K562 (cell line): ENCODE measurements around the gene MMP10. TPM values are rescaled to one million over a fixed set of nuclear protein-coding genes. Genes with fewer than 3 reads are reported as not detected.

Source experiments
- ATAC-seq: fragments of 200-7000 bp; cut with Tn5 transposase; 3 replicates; pipeline ENCODE4 v1.9.1; 2020; ENCODE audit warnings: moderate library complexity
- BruUV-seq: library from RNA; stranded (reverse); fragments of 400-500 nt; replicated peaks from 2 replicates; lab custom pipeline; 2021; lab: Mats Ljungman, UMichigan
- CTCF ChIA-PET: fragments of 300-600 bp; formaldehyde crosslinking; extraction: SDS; loops from one replicate; lab custom pipeline; 2021; ENCODE audit warnings: low intra/inter-chr PET ratio; lab: Yijun Ruan, JAX
- POLR2A ChIA-PET: fragments of 300-600, 350-650 bp; sonication (Branson Sonifier 250); formaldehyde crosslinking; extraction: SDS; loops from one replicate; lab custom pipeline; 2021; ENCODE audit warnings: antibody characterized with exemption, inconsistent platforms; lab: Yijun Ruan, JAX
- DNase-seq, 4 experiments: peaks; one replicate each; pipeline versions ENCODE4 v3.0.0 to v3.0.0-alpha.2; 2011 to 2018; ENCODE audit warnings: low spot score in 3 of 4, mixed read lengths in 3 of 4; ENCODE audit errors: extremely low read depth in 1 of 4
- FAIRE-seq: peaks from 2 replicates; lab custom pipeline; 2011; peaks lifted over from hg19 to GRCh38; lab: Jason Lieb, UNC
- H2AFZ ChIP-seq: 2 replicates; pipeline ENCODE4 v1.6.0; 2011; ENCODE audit warnings: low read depth, low read length, control low read depth, inconsistent platforms
- H3K27ac ChIP-seq: fragments of 200-600 bp; 3 replicates; pipeline ENCODE4 v1.8.0; 2011; ENCODE audit warnings: low read depth, mild to moderate bottlenecking, control low read depth, inconsistent platforms, low read length, moderate library complexity, mixed read lengths; ENCODE audit errors: extremely low read depth
- H3K27me3 ChIP-seq, 2 experiments: fragments of 300-600 bp in 1 of 2; 2 replicates in 1 of 2; 3 replicates in 1 of 2; pipeline versions ENCODE4 v1.6.0 to v1.8.0; 2011; ENCODE audit warnings: inconsistent platforms in 2 of 2, low read length in 2 of 2, mild to moderate bottlenecking in 1 of 2, mixed read lengths in 1 of 2, moderate library complexity in 1 of 2; ENCODE audit not compliant: control insufficient read depth in 2 of 2, insufficient read depth in 2 of 2
- H3K36me3 ChIP-seq: fragments of 300-600 bp; 3 replicates; pipeline ENCODE4 v1.8.0; 2011; ENCODE audit warnings: mild to moderate bottlenecking, low read length, inconsistent platforms; ENCODE audit not compliant: control insufficient read depth, insufficient read depth
- H3K4me1 ChIP-seq, 2 experiments: fragments of 200-600 bp in 1 of 2; replicated peaks in 1 of 2; 2 replicates in 1 of 2; 3 replicates in 1 of 2; pipeline versions ENCODE4 v1.5.1 to v1.8.0; 2011; ENCODE audit warnings: inconsistent platforms in 2 of 2, low read length in 2 of 2, mild to moderate bottlenecking in 1 of 2, mixed read lengths in 1 of 2, moderate library complexity in 1 of 2; ENCODE audit not compliant: control insufficient read depth in 2 of 2, insufficient read depth in 2 of 2
- H3K4me2 ChIP-seq: 2 replicates; pipeline ENCODE4 v1.6.1; 2011; ENCODE audit warnings: low read length, control low read depth, inconsistent platforms, mixed read lengths; ENCODE audit not compliant: insufficient read depth
- H3K4me3 ChIP-seq: fragments of 200-600 bp; sonication (generic), shearing (Covaris generic); 2 replicates; pipeline ENCODE4 v1.5.1; 2016; ENCODE audit warnings: control low read depth, inconsistent platforms
- H3K79me2 ChIP-seq: fragments of 200-600 bp; 3 replicates; pipeline ENCODE4 v1.8.0; 2011; ENCODE audit warnings: low read length, inconsistent platforms; ENCODE audit not compliant: control insufficient read depth, insufficient read depth
- H3K9ac ChIP-seq, 2 experiments: 2 replicates each; pipeline versions ENCODE4 v1.6.0 to v1.6.1; 2011; ENCODE audit warnings: low read depth in 2 of 2, low read length in 2 of 2, control low read depth in 1 of 2, inconsistent platforms in 1 of 2, mild to moderate bottlenecking in 1 of 2, mixed read lengths in 1 of 2; ENCODE audit not compliant: insufficient read depth in 1 of 2
- H3K9me1 ChIP-seq: one replicate; pipeline ENCODE4 v1.6.0; 2011; ENCODE audit warnings: inconsistent platforms, mild to moderate bottlenecking, low read length, moderate library complexity; ENCODE audit not compliant: control insufficient read depth, insufficient read depth
- H3K9me3 ChIP-seq: replicated peaks from 2 replicates; pipeline ENCODE4 v1.5.1; 2011; ENCODE audit warnings: low read depth, low read length, inconsistent platforms; ENCODE audit not compliant: control insufficient read depth, insufficient read depth
- H4K20me1 ChIP-seq: replicated peaks from 2 replicates; pipeline ENCODE4 v1.6.1; 2011; ENCODE audit warnings: low read length, inconsistent platforms, mixed read lengths; ENCODE audit not compliant: control insufficient read depth, insufficient read depth
- CCAR2 ChIP-seq: fragments of 200-400 bp; formaldehyde crosslinking; IDR thresholded peaks from 2 replicates; pipeline ENCODE4 v1.6.1; 2017; ENCODE audit warnings: mild to moderate bottlenecking, low read depth, low read length
- CSDE1 ChIP-seq, 2 experiments: fragments of 450-650 bp; IDR thresholded peaks; 2 replicates each; pipeline ENCODE4 v1.6.1; 2016; ENCODE audit warnings: mild to moderate bottlenecking in 1 of 2
- FOXM1 ChIP-seq, 2 experiments: fragments of 450-650 bp in 1 of 2; sonication (generic) in 1 of 2; formaldehyde crosslinking in 1 of 2; IDR thresholded peaks; 2 replicates each; pipeline versions ENCODE4 v1.6.1 to v1.9.0; 2017 to 2022; ENCODE audit warnings: low read depth in 2 of 2, mild to moderate bottlenecking in 2 of 2, missing genetic modification reagents in 1 of 2, moderate library complexity in 1 of 2
- FOXP4 ChIP-seq: sonication (generic); formaldehyde crosslinking; IDR thresholded peaks from 2 replicates; pipeline ENCODE4 v1.8.0; 2022; ENCODE audit warnings: mild to moderate bottlenecking, missing genetic modification reagents, borderline replicate concordance
- MTA2 ChIP-seq: fragments of 450-650 bp; IDR thresholded peaks from 2 replicates; pipeline ENCODE4 v1.6.1; 2016; ENCODE audit warnings: low read depth
- MTA3 ChIP-seq: fragments of 450-650 bp; formaldehyde crosslinking; IDR thresholded peaks from 2 replicates; pipeline ENCODE4 v1.6.1; 2017; ENCODE audit warnings: mild to moderate bottlenecking, borderline replicate concordance
- NCOA6 ChIP-seq: fragments of 450-650 bp; IDR thresholded peaks from 2 replicates; pipeline ENCODE4 v1.6.1; 2017; ENCODE audit warnings: mild to moderate bottlenecking
- NFYB ChIP-seq: IDR thresholded peaks from 2 replicates; pipeline ENCODE4 v1.6.1; 2011; ENCODE audit warnings: mild to moderate bottlenecking, moderate library complexity; ENCODE audit not compliant: insufficient read length; ENCODE audit errors: extremely low read depth
- NR3C1 ChIP-seq: sonication (generic); formaldehyde crosslinking; IDR thresholded peaks from 2 replicates; pipeline ENCODE4 v1.8.1; 2022; ENCODE audit warnings: missing genetic modification reagents
- PHTF2 ChIP-seq: fragments of 250-450 bp; sonication (Bioruptor Pico); IDR thresholded peaks from 2 replicates; pipeline ENCODE4 v1.5.0; 2021; ENCODE audit warnings: mild to moderate bottlenecking
- POLR2B ChIP-seq: fragments of 450-650 bp; IDR thresholded peaks from 2 replicates; pipeline ENCODE4 v1.6.1; 2018; ENCODE audit warnings: low read depth; ENCODE audit not compliant: partially characterized antibody
- SMARCA5 ChIP-seq: fragments of 450-650 bp; IDR thresholded peaks from 2 replicates; pipeline ENCODE4 v1.6.1; 2016
- TAF7 ChIP-seq: fragments of 450-650 bp; IDR thresholded peaks from 2 replicates; pipeline ENCODE4 v1.6.1; 2016; ENCODE audit warnings: missing genetic modification characterization, missing compliant biosample characterization
- TCFL5 ChIP-seq: fragments of 250-450 bp; sonication (Bioruptor Pico); conservative IDR thresholded peaks from 2 replicates; pipeline ENCODE4 v1.6.1; 2021; ENCODE audit warnings: mild to moderate bottlenecking, moderate library complexity, matching md5 sums
- XRCC5 ChIP-seq: fragments of 200-400 bp; formaldehyde crosslinking; IDR thresholded peaks from 2 replicates; pipeline ENCODE4 v1.6.1; 2017; ENCODE audit warnings: low read depth, mild to moderate bottlenecking, low read length
- ZNF778 ChIP-seq: fragments of 450-650 bp; formaldehyde crosslinking; IDR thresholded peaks from 2 replicates; pipeline ENCODE4 v1.4.0; 2020; ENCODE audit warnings: mild to moderate bottlenecking, moderate library complexity
- WGBS: fragments of 100-300 bp; shearing (Covaris generic); methylation state at CpG from one replicate; pipeline ENCODE4 v1.1.6; 2016; ENCODE audit warnings: low coverage, mixed read lengths; ENCODE audit not compliant: insufficient coverage; ENCODE audit errors: missing lambda C conversion rate; 5-methylcytosine and 5-hydroxymethylcytosine counted together
- in situ Hi-C: fragments of 300-500 bp; cut with MboI; formaldehyde crosslinking; loops from 4 replicates; pipeline ENCODE4 v1.15.0; 2018; ENCODE audit warnings: inconsistent platforms, mixed read lengths
- intact Hi-C: fragments of 100-400 bp; cut with micrococcal nuclease; formaldehyde crosslinking; loops from 2 replicates; pipeline ENCODE4 v1.14.2; 2022
- polyA plus RNA-seq, 8 experiments: library from polyadenylated mRNA; depleted of rRNA in 4 of 8; stranded (reverse) in 5 of 8; unstranded in 3 of 8; fragments of >200 nt; fragmentation: Nextera tagmentation in 2 of 8; fragmentation: Illumina TruSeq in 1 of 8; extraction: Ambion mirVana in 2 of 8; extraction: Trizol in 1 of 8; gene quantifications; 2 replicates each; pipeline versions ENCODE4 v1.2.1 to v1.2.3, GENCODE V29; 2011 to 2014; ENCODE audit warnings: inconsistent platforms in 1 of 8, missing spikeins in 1 of 8
- total RNA-seq, 7 experiments: library from RNA; depleted of rRNA in 6 of 7; stranded (reverse); fragments of >200 nt in 6 of 7; fragmentation: Illumina TruSeq in 2 of 7; extraction: Trizol in 2 of 7; gene quantifications; 2 replicates each; pipeline versions ENCODE4 v1.2.1 to v1.2.3, GENCODE V29; 2011 to 2021; ENCODE audit warnings: low replicate concordance in 1 of 7
- TF ChIP-seq, protein P1 (sequence below): fragments of 250-450 bp; sonication (Bioruptor Pico); IDR thresholded peaks from 2 replicates; pipeline ENCODE4 v1.5.0; 2021
- TF ChIP-seq, protein P2 (sequence below): sonication (generic); formaldehyde crosslinking; IDR thresholded peaks from 2 replicates; pipeline ENCODE4 v1.8.0; 2022; ENCODE audit warnings: missing genetic modification reagents, mild to moderate bottlenecking, moderate library complexity, borderline replicate concordance
- TF ChIP-seq, protein P3 (sequence below): sonication (generic); formaldehyde crosslinking; IDR thresholded peaks from 2 replicates; pipeline ENCODE4 v1.8.0; 2022; ENCODE audit warnings: missing genetic modification reagents, mild to moderate bottlenecking, borderline replicate concordance

Gene MMP10
- total and polyA plus RNA-seq, 9 of the 15 experiments (the other 6 are each of a cell fraction or from before 2014, with no cell fraction given): not detected

DNA sequence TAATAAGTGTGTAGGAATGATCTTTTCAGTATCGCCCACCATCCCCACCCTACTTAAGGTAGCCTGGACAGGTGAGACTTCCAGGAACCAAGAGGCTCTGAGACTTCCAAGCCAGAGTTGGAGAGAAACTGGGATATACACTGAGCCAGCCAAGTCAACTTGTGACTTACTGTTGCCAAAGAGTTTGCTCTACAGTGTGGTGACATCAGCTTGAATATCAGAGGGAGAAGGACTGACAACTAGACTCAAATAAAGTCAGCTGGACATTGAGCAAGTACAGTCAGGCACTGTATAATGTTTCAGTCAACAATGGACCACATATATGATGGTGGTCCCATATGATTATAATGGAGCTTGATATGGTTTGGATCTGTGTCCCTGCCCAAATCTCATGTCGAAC is 1.2 kb upstream of the MMP10 start:
- no peak for DNase-seq

More for the DNA sequence above, 1.2 kb upstream of the MMP10 start:
- Histone ChIP-seq H3K9me3 (no peaks in the 10 kb centered on the region), H3K79me2 (no peaks in the 10 kb centered on the region), H3K4me1 (no peaks in the 10 kb centered on the region), H4K20me1 (no peaks in the 10 kb centered on the region), H3K4me3 (no peak overlapping the region), H3K9ac (no peak overlapping the region), H3K27ac (no peak overlapping the region), H3K4me2 (no peak overlapping the region), H2AFZ (no peak overlapping the region), H3K36me3 (no peaks in the 10 kb centered on the region), H3K27me3 (no peaks in the 10 kb centered on the region), H3K9me1 (no peaks in the 10 kb centered on the region)
- no TSS peak for BruUV-seq
- POLR2A ChIA-PET: no interaction called here
- intact Hi-C loops (no loop called here), in situ Hi-C loops (no loop called here)
- CTCF ChIA-PET: no interaction called here
- ATAC-seq (no peak), FAIRE-seq (no peak)
- WGBS: 0% methylated on average over 2 of the region's 2 CpGs
- TF ChIP-seq MTA2 (no peak), CSDE1 (IDR thresholded peaks at IDR 0.05) (no peak), NCOA6 (no peak), NR3C1 (CRISPR knock-in tag) (no peak), FOXM1 (IDR thresholded peaks at IDR 0.05; ENCODE audit: low read depth) (no peak), FOXM1 (CRISPR knock-in tag; IDR thresholded peaks at IDR 0.05; ENCODE audit: low read depth) (no peak), FOXP4 (CRISPR knock-in tag) (no peak), NFYB (no peak), POLR2B (no peak), PHTF2 (CRISPR knock-in tag) (no peak), TAF7 (tag) (no peak), ZNF778 (no peak), CCAR2 (no peak), SMARCA5 (no peak), TCFL5 (no peak), MTA3 (no peak), XRCC5 (no peak)
- TF ChIP-seq, protein P1, sequence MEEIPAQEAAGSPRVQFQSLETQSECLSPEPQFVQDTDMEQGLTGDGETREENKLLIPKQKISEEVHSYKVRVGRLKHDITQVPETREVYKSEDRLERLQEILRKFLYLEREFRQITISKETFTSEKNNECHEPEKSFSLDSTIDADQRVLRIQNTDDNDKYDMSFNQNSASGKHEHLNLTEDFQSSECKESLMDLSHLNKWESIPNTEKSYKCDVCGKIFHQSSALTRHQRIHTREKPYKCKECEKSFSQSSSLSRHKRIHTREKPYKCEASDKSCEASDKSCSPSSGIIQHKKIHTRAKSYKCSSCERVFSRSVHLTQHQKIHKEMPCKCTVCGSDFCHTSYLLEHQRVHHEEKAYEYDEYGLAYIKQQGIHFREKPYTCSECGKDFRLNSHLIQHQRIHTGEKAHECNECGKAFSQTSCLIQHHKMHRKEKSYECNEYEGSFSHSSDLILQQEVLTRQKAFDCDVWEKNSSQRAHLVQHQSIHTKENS (CRISPR knock-in tag): no peak
- TF ChIP-seq, protein P2, sequence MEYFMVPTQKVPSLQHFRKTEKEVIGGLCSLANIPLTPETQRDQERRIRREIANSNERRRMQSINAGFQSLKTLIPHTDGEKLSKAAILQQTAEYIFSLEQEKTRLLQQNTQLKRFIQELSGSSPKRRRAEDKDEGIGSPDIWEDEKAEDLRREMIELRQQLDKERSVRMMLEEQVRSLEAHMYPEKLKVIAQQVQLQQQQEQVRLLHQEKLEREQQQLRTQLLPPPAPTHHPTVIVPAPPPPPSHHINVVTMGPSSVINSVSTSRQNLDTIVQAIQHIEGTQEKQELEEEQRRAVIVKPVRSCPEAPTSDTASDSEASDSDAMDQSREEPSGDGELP (CRISPR knock-in tag): no peak
- TF ChIP-seq, protein P3, sequence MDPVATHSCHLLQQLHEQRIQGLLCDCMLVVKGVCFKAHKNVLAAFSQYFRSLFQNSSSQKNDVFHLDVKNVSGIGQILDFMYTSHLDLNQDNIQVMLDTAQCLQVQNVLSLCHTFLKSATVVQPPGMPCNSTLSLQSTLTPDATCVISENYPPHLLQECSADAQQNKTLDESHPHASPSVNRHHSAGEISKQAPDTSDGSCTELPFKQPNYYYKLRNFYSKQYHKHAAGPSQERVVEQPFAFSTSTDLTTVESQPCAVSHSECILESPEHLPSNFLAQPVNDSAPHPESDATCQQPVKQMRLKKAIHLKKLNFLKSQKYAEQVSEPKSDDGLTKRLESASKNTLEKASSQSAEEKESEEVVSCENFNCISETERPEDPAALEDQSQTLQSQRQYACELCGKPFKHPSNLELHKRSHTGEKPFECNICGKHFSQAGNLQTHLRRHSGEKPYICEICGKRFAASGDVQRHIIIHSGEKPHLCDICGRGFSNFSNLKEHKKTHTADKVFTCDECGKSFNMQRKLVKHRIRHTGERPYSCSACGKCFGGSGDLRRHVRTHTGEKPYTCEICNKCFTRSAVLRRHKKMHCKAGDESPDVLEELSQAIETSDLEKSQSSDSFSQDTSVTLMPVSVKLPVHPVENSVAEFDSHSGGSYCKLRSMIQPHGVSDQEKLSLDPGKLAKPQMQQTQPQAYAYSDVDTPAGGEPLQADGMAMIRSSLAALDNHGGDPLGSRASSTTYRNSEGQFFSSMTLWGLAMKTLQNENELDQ (CRISPR knock-in tag): no peak
